IMR-90 (cell line): ENCODE results near the gene LIN9. TPM values are rescaled to one million over a fixed set of nuclear protein-coding genes. Genes with fewer than 3 reads are reported as not detected.

Experiments
- ATAC-seq: fragments of 200-7000 bp; cut with Tn5 transposase; 2 replicates; pipeline ENCODE4 v1.9.1; 2020; ENCODE audit warnings: low read depth, mild to moderate bottlenecking, moderate library complexity
- BruUV-seq: library from RNA; stranded (reverse); fragments of 400-500 nt; replicated peaks from 2 replicates; lab custom pipeline; 2021; lab: Mats Ljungman, UMichigan
- CTCF ChIA-PET: fragments of 300-600 bp; formaldehyde crosslinking; extraction: SDS; loops from one replicate; lab custom pipeline; 2021; ENCODE audit warnings: antibody characterized with exemption; lab: Yijun Ruan, JAX
- POLR2A ChIA-PET: fragments of 300-600 bp; sonication (Branson Sonifier 250); formaldehyde crosslinking; loops from one replicate; lab custom pipeline; 2022; ENCODE audit warnings: antibody characterized with exemption; ENCODE audit not compliant: unreplicated experiment; lab: Charles Lee
- DNase-seq: peaks from one replicate; pipeline ENCODE4 v3.0.0; 2013
- H2AFZ ChIP-seq: replicated peaks from 2 replicates; pipeline ENCODE3; 2013; ENCODE audit warnings: low read length, mild to moderate bottlenecking; ENCODE audit not compliant: poor library complexity
- H2AK5ac ChIP-seq: 2 replicates; pipeline ENCODE4 v1.6.1; 2013; ENCODE audit warnings: low read depth, low read length, inconsistent platforms
- H2AK9ac ChIP-seq: replicated peaks from 2 replicates; pipeline ENCODE3; 2013; ENCODE audit warnings: mild to moderate bottlenecking, low read depth, low read length, moderate library complexity; ENCODE audit not compliant: poor library complexity
- H2BK120ac ChIP-seq: 2 replicates; pipeline ENCODE4 v1.6.1; 2013; ENCODE audit warnings: low read depth, low read length, inconsistent platforms
- H2BK15ac ChIP-seq: 3 replicates; pipeline ENCODE4 v1.6.1; 2013; ENCODE audit warnings: low read depth, low read length, inconsistent platforms
- H2BK20ac ChIP-seq: 2 replicates; pipeline ENCODE4 v1.6.1; 2013; ENCODE audit warnings: low read depth, mild to moderate bottlenecking, inconsistent platforms, low read length, moderate library complexity
- H2BK5ac ChIP-seq: 2 replicates; pipeline ENCODE4 v1.6.1; 2013; ENCODE audit warnings: mild to moderate bottlenecking, low read depth, low read length, inconsistent platforms; ENCODE audit not compliant: poor library complexity, severe bottlenecking
- H3K14ac ChIP-seq: replicated peaks from 2 replicates; pipeline ENCODE4 v1.6.1; 2013; ENCODE audit warnings: low read depth, low read length, inconsistent platforms
- H3K18ac ChIP-seq: 2 replicates; pipeline ENCODE4 v1.6.1; 2013; ENCODE audit warnings: low read depth, low read length, control low read depth
- H3K23ac ChIP-seq: 2 replicates; pipeline ENCODE4 v1.6.1; 2013; ENCODE audit warnings: low read depth, low read length, inconsistent platforms
- H3K27ac ChIP-seq: 2 replicates; pipeline ENCODE4 v1.5.1; 2013; ENCODE audit warnings: mild to moderate bottlenecking, control low read depth, low read length; ENCODE audit not compliant: insufficient read depth
- H3K27me3 ChIP-seq: 2 replicates; pipeline ENCODE4 v1.6.1; 2013; ENCODE audit warnings: low read length; ENCODE audit not compliant: control insufficient read depth, insufficient read depth
- H3K36me3 ChIP-seq: 2 replicates; pipeline ENCODE4 v1.6.1; 2013; ENCODE audit warnings: low read length, mixed read lengths; ENCODE audit not compliant: control insufficient read depth, insufficient read depth
- H3K4ac ChIP-seq: 2 replicates; pipeline ENCODE4 v1.6.1; 2013; ENCODE audit warnings: low read depth, low read length, inconsistent platforms
- H3K4me1 ChIP-seq: 2 replicates; pipeline ENCODE4 v1.6.1; 2013; ENCODE audit warnings: low read length, mixed read lengths; ENCODE audit not compliant: control insufficient read depth, insufficient read depth
- H3K4me2 ChIP-seq: 2 replicates; pipeline ENCODE4 v1.6.1; 2013; ENCODE audit warnings: low read depth, mild to moderate bottlenecking, control low read depth, low read length, moderate library complexity
- H3K4me3 ChIP-seq: 2 replicates; pipeline ENCODE4 v1.5.1; 2013; ENCODE audit warnings: low read depth, mild to moderate bottlenecking, control low read depth, low read length, moderate library complexity; ENCODE audit not compliant: insufficient read depth
- H3K56ac ChIP-seq: 2 replicates; pipeline ENCODE4 v1.6.1; 2013; ENCODE audit warnings: low read length, inconsistent platforms; ENCODE audit not compliant: insufficient read depth; ENCODE audit errors: extremely low read depth
- H3K79me1 ChIP-seq, 2 experiments: 2 replicates each; pipeline ENCODE4 v1.6.1; 2013; ENCODE audit warnings: low read length in 2 of 2, inconsistent platforms in 1 of 2, low read depth in 1 of 2
- H3K9ac ChIP-seq: 2 replicates; pipeline ENCODE4 v1.6.1; 2013; ENCODE audit warnings: low read depth, low read length, control low read depth
- H3K9me1 ChIP-seq: 2 replicates; pipeline ENCODE4 v1.6.1; 2013; ENCODE audit warnings: low read length, inconsistent platforms; ENCODE audit not compliant: insufficient read depth
- H3K9me3 ChIP-seq: 2 replicates; pipeline ENCODE4 v1.6.1; 2013; ENCODE audit warnings: low read length; ENCODE audit not compliant: control insufficient read depth, insufficient read depth
- H4K20me1 ChIP-seq: 2 replicates; pipeline ENCODE4 v1.6.1; 2013; ENCODE audit warnings: low read length, inconsistent platforms; ENCODE audit not compliant: insufficient read depth
- H4K5ac ChIP-seq: 2 replicates; pipeline ENCODE4 v1.6.1; 2013; ENCODE audit warnings: mild to moderate bottlenecking, low read depth, low read length, control low read depth
- H4K8ac ChIP-seq, 2 experiments: 2 replicates each; pipeline ENCODE4 v1.6.1; 2013; ENCODE audit warnings: low read depth in 2 of 2, low read length in 2 of 2, control low read depth in 1 of 2, inconsistent platforms in 1 of 2
- H4K91ac ChIP-seq: 2 replicates; pipeline ENCODE4 v1.6.1; 2013; ENCODE audit warnings: low read depth, low read length, inconsistent platforms; ENCODE audit not compliant: insufficient read depth
- CTCF ChIP-seq: conservative IDR thresholded peaks from 2 replicates; pipeline ENCODE4 v1.5.1; 2012; ENCODE audit warnings: mild to moderate bottlenecking, low read depth, low read length, improper control_type of control experiment
- ELK1 ChIP-seq: fragments of 150-350 bp; IDR thresholded peaks from 2 replicates; pipeline ENCODE4 v1.6.1; 2016; ENCODE audit warnings: low read depth, mild to moderate bottlenecking, low read length, moderate library complexity, borderline replicate concordance
- MAFK ChIP-seq: IDR thresholded peaks from 2 replicates; pipeline ENCODE4 v1.6.1; 2012; ENCODE audit warnings: low read depth, low read length, improper control_type of control experiment
- MAZ ChIP-seq: IDR thresholded peaks from 2 replicates; pipeline ENCODE4 v1.6.1; 2012; ENCODE audit warnings: low read depth, mild to moderate bottlenecking, low read length, improper control_type of control experiment, moderate library complexity, borderline replicate concordance
- NFE2L2 ChIP-seq: fragments of 150-350 bp; IDR thresholded peaks from 2 replicates; pipeline ENCODE4 v1.6.1; 2016; ENCODE audit warnings: low read depth, mild to moderate bottlenecking, low read length
- RAD21 ChIP-seq: IDR thresholded peaks from 2 replicates; pipeline ENCODE4 v1.6.1; 2012; ENCODE audit warnings: low read length, improper control_type of control experiment
- RCOR1 ChIP-seq: IDR thresholded peaks from 2 replicates; pipeline ENCODE4 v1.6.1; 2012; ENCODE audit warnings: mild to moderate bottlenecking, low read length, improper control_type of control experiment; ENCODE audit not compliant: insufficient replicate concordance
- RFX5 ChIP-seq: IDR thresholded peaks from 2 replicates; pipeline ENCODE4 v1.8.0; 2012; ENCODE audit warnings: low read depth, mild to moderate bottlenecking, low read length, moderate library complexity
- SMC3 ChIP-seq: fragments of 150-350 bp; IDR thresholded peaks from 2 replicates; pipeline ENCODE4 v1.6.1; 2016; ENCODE audit warnings: low read depth, mild to moderate bottlenecking, antibody characterized with exemption, low read length, moderate library complexity
- USF2 ChIP-seq: fragments of 150-350 bp; IDR thresholded peaks from 2 replicates; pipeline ENCODE4 v1.6.1; 2017; ENCODE audit warnings: mild to moderate bottlenecking, antibody characterized with exemption, low read length, low read depth
- WGBS, 2 experiments: methylation state at CpG; one replicate each; pipeline versions ENCODE4 v1.1.5 to v1.1.7; 2013; ENCODE audit warnings: missing lambda C conversion rate in 2 of 2; ENCODE audit not compliant: insufficient read length in 1 of 2; ENCODE audit errors: extremely low coverage in 2 of 2; 5-methylcytosine and 5-hydroxymethylcytosine counted together
- dilution Hi-C: fragments of 300-500 bp; cut with HindIII; formaldehyde crosslinking; loops from one replicate; pipeline ENCODE4 v1.14.3; 2018; ENCODE audit warnings: low sequenced_read_pairs; ENCODE audit not compliant: unreplicated experiment
- in situ Hi-C: fragments of 300-500 bp; cut with MboI; formaldehyde crosslinking; loops from 3 replicates; pipeline ENCODE4 v1.14.3; 2019; ENCODE audit warnings: low sequenced_read_pairs, inconsistent platforms, mixed read lengths
- intact Hi-C: fragments of 100-400 bp; cut with micrococcal nuclease; formaldehyde crosslinking; loops from 2 replicates; pipeline ENCODE4 v1.10.0; 2022
- polyA plus RNA-seq, 3 experiments: library from polyadenylated mRNA; depleted of rRNA; stranded (reverse); fragments of >200 nt; gene quantifications; 2 replicates each; pipeline ENCODE4 v1.2.3, GENCODE V29; 2012; ENCODE audit warnings: low replicate concordance in 1 of 3
- total RNA-seq: library from RNA; depleted of rRNA; stranded (reverse); fragments of >200 nt; gene quantifications from 2 replicates; pipeline ENCODE4 v1.2.3, GENCODE V29; 2012

LIN9 gene
- total and polyA plus RNA-seq, 2 of the 4 experiments (the other 2 are of a cell fraction) = 2.3 to 3.9 TPM

GRCh38 chr1:226223786-226224244 is 85.1 kb downstream of the LIN9 start:
- ATAC-seq (peak; percentile 67), DNase-seq (no peak)
- Histone ChIP-seq H2BK5ac (no peak overlapping the region), H3K9me3 (no peaks in the 10 kb centered on the region), H4K5ac (no peak overlapping the region), H3K27ac (no peak overlapping the region), H4K91ac (no peak overlapping the region), H3K9ac (peak overlapping the region; percentile 56; the same call in 1 of the 2 replicates), H3K4me1 (0 out of 2 replicates have a peak, but pooled peaks cover 1% of the 10 kb centered on the region), H3K36me3 (no peaks in the 10 kb centered on the region), H3K56ac (no peak overlapping the region), H3K23ac (no peak overlapping the region), H3K4me2 (peak overlapping the region; percentile 92), H3K9me1 (no peaks in the 10 kb centered on the region), H2AK5ac (no peak overlapping the region), H2AFZ (peak overlapping the region; percentile 92), H3K18ac (no peak overlapping the region), H3K4ac (no peak overlapping the region), H2BK20ac (no peak overlapping the region), H4K20me1 (no peaks in the 10 kb centered on the region), H3K4me3 (peak overlapping the region; percentile 37), H3K14ac (no peak overlapping the region), H3K27me3 (peaks cover 19% of the 10 kb centered on the region), H3K79me1 (no peaks in the 10 kb centered on the region), H2BK120ac (no peak overlapping the region), H4K8ac (no peak overlapping the region), H2AK9ac (no peak overlapping the region), H2BK15ac (no peak overlapping the region)
- BruUV-seq = no TSS peak
- no peak for TF ChIP-seq USF2
- no peak for TF ChIP-seq ELK1
- no peak for TF ChIP-seq MAFK
- no peak for TF ChIP-seq CTCF
- TF ChIP-seq SMC3 = no peak
- TF ChIP-seq MAZ = no peak
- no peak for TF ChIP-seq RCOR1
- TF ChIP-seq NFE2L2 = no peak
- no peak for TF ChIP-seq RFX5
- no peak for TF ChIP-seq RAD21
- 3% methylated on average over 28 of the region's 55 CpGs; no CpG with 5 or more reads in 1 of the 2 experiments for WGBS, 2 experiments
- ChIA-PET CTCF (no interaction called here), POLR2A (no interaction called here)
- in situ Hi-C loops (no loop called here), dilution Hi-C loops (no loop called here), intact Hi-C loops (no loop called here)
